GM12875 (cell line): ENCODE measurements around the gene FAM200B.

Experiments used
- H3K4me3 ChIP-seq: one replicate; pipeline ENCODE4 v1.5.1; 2011; ENCODE audit warnings: low read depth, low read length, control low read depth
- TF ChIP-seq, protein P1 (sequence below): IDR thresholded peaks from 2 replicates; pipeline ENCODE4 v1.5.1; 2011; ENCODE audit warnings: low read depth, mild to moderate bottlenecking, control low read depth, inconsistent platforms, low read length, moderate library complexity, borderline replicate concordance; ENCODE audit not compliant: insufficient read depth

The FAM200B gene

DNA sequence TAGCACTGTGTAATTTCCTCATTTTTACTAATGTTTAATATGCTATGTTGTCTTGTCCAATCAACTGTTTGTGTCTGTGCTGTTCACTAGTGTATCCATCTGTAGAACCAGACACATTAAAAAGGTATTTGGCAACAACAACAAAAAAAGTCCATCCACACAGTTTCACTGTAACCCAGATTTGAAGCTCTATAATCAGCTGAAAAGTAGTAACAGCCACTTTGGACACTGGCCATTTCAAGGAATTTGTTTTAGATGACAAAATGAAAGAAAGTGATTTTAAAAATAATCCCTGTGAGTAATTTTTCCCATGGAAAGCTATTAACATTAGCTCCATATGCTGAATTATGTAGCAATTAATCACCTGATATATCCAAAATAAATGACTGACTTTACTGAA is 24.3 kb upstream of the FAM200B start:
- H3K4me3 ChIP-seq: no peak overlapping the region
- TF ChIP-seq, protein P1, sequence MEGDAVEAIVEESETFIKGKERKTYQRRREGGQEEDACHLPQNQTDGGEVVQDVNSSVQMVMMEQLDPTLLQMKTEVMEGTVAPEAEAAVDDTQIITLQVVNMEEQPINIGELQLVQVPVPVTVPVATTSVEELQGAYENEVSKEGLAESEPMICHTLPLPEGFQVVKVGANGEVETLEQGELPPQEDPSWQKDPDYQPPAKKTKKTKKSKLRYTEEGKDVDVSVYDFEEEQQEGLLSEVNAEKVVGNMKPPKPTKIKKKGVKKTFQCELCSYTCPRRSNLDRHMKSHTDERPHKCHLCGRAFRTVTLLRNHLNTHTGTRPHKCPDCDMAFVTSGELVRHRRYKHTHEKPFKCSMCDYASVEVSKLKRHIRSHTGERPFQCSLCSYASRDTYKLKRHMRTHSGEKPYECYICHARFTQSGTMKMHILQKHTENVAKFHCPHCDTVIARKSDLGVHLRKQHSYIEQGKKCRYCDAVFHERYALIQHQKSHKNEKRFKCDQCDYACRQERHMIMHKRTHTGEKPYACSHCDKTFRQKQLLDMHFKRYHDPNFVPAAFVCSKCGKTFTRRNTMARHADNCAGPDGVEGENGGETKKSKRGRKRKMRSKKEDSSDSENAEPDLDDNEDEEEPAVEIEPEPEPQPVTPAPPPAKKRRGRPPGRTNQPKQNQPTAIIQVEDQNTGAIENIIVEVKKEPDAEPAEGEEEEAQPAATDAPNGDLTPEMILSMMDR: no peak

DNA sequence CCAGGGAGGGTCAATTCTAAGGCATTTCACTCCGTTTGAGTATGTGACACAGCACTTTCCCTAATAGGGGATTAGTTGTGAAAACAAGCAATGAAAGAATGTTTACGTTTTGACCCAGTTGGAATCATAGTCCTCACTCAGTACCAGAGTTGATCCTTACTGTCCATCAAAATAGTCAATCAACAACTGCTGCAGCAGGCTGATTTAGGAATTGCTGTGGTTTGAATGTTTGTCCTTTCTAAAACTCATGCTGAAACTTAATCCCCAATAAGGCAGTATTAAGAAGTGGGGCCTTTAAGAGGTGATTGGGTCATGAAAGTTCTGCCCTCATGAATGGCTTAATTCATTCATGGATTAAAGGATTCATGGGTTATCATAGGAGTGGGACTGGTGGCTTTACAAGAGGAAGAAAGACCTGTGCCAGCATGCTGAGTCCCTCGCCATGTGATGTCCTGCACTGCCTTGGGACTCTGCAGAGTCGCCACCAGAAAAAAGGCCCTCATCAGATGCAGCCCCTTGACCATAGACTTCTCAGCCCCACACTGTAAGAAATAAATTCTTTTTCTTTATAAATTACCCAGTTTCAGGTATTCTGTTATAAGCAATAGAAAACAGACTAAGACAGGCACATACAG is 23.4 kb upstream of the FAM200B start:
- TF ChIP-seq, protein P1: no peak
- H3K4me3 ChIP-seq: no peak overlapping the region

DNA sequence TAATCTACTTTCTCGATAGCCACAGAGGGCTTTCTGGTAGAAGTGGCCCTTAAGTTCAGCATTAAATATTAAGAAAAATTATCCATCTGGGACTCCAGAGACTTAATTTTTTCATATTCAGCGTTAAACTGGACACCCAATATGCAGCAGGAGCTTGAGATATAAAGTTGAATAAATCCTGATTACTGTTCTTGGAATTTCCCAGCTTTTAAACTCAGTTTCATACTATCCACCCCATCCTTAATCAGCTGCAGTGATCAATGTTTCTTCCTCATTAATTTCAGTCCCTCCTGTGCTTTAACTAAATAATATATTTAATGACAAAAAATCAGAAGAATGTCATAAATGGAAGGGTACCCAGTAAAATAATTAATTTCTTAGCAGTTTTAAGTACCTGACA is 22.8 kb upstream of the FAM200B start:
- TF ChIP-seq, protein P1: no peak
- no peak overlapping the region for H3K4me3 ChIP-seq

DNA sequence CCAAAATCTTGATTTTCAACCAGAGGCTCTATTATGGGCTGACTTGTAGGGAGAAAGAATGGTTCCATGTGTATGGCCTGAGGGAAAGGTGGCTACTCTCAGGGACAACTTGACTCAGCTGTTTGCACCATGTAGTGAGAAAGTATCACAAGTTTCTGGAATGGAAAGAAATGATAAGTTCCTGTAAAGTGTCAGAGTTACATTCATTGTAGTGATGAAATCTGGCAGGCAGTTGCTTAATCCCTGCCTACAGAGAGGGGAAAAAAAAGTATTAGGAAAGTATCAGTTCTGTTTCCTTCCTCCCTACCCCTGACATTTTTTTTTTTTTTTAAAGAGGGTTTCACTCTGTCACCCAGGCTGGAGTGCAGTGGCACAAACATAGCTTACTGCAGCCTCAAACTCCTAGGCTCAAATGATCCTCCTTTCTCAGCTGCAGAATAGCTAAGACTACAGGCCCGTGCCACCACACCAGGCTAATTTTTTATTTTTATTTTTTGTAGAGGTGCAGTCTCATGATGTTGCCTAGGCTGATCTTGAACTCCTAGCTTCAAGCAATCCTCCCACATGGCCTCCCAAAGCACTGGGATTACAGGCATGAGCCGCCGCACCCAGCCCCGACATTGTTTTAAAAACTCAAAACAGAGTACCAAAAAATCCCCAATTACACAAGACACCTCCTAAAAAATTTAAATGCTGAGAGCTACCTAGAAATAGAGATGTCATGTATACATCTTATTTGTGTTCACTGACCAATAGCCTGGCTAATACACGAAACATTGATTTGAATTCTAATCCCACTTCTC is 21.7 kb upstream of the FAM200B start:
- H3K4me3 ChIP-seq: no peak overlapping the region
- TF ChIP-seq, protein P1: no peak

DNA sequence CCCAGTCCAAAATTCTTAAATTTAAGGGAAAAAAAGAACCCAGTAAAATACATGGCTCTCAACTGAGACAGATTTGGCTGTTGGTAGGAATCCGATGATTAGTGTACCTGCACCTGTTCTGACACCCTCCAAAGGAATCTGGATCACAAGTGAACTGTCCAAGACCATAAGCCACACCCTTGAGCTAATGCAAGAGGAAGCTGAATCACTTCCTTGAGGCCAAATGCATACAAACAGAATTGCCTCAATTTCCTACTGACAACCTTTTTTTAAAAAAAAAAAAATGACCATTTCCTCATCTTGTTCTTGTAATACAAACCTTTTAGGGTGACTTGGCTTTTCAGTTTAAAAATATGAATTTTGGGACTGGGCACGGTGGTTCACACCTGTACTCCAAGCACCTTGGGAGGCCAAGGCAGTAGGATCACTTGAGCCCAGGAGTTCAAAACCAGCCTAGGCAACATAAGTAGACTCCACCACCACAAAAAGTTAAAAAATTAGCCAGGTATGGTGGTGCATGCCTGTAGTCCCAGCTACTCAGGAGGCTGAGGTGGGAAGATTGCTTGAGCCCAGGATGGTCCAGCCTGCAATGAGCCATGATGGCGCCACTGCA is 15.8 kb upstream of the FAM200B start:
- TF ChIP-seq, protein P1: no peak
- H3K4me3 ChIP-seq: no peak overlapping the region

DNA sequence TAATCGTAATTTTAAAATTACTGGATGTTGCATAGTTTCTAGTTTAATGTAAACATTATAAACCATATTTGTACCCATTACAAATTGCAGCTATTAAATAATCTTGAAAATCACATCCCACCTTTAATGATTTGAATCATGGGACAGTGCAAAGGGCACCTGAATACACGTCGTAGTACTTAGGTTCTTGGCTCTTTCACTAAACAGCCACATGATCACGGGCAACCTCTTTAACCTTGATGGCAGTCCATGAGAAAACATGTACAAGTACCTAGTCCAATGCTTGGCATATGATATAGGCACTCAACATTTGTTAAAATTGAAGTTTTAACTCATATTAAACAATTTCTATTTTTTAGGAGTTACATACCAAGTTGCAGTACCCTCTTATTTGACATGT is 14.6 kb upstream of the FAM200B start:
- TF ChIP-seq, protein P1: no peak
- H3K4me3 ChIP-seq: no peak overlapping the region
